A549 (cell line): ENCODE measurements around the gene ZNF229.
"Not testable (repeated sequence)": the region's sequence is repeated elsewhere in the genome, so short reads cannot be mapped to it uniquely, and the experiment has no call there.

ENCODE experiments used
- CHD2 ChIP-seq: fragments of 150-350 bp; IDR thresholded peaks from 2 replicates; pipeline ENCODE4 v1.6.1; 2014; ENCODE audit warnings: low read length; ENCODE audit not compliant: partially characterized antibody
- EP300 ChIP-seq, 2 experiments: fragments of >200 bp; sonication (Bioruptor Twin); formaldehyde crosslinking; IDR thresholded peaks; 2 replicates in 1 of 2; 3 replicates in 1 of 2; pipeline ENCODE4 v1.6.1; 2016 to 2017
- HOXB5 ChIP-seq: fragments of 250-450 bp; sonication (Bioruptor Pico); IDR thresholded peaks from 2 replicates; pipeline ENCODE4 v1.5.0; 2020; ENCODE audit warnings: mild to moderate bottlenecking, moderate library complexity
- MYC ChIP-seq: IDR thresholded peaks from 2 replicates; pipeline ENCODE4 v1.6.1; 2012; ENCODE audit warnings: mild to moderate bottlenecking, inconsistent platforms, low read length, improper control_type of control experiment, borderline replicate concordance
- POLR2A ChIP-seq: IDR thresholded peaks from 2 replicates; pipeline ENCODE4 v1.6.1; 2012; ENCODE audit warnings: mild to moderate bottlenecking, low read length
- SMC3 ChIP-seq: fragments of >200 bp; sonication (Bioruptor Twin); formaldehyde crosslinking; IDR thresholded peaks from 3 replicates; pipeline ENCODE4 v1.6.1; 2018; ENCODE audit warnings: inconsistent platforms
- ZSCAN20 ChIP-seq: fragments of 250-450 bp; sonication (Bioruptor Pico); IDR thresholded peaks from 2 replicates; pipeline ENCODE4 v1.8.0; 2022; ENCODE audit warnings: mild to moderate bottlenecking, moderate library complexity
- TF ChIP-seq, protein P1 (sequence below): fragments of >200 bp; sonication (Bioruptor Twin); formaldehyde crosslinking; IDR thresholded peaks from 3 replicates; pipeline ENCODE4 v1.5.1; 2016
- TF ChIP-seq, protein P2 (sequence below): IDR thresholded peaks from 2 replicates; pipeline ENCODE4 v1.6.1; 2012

DNA sequence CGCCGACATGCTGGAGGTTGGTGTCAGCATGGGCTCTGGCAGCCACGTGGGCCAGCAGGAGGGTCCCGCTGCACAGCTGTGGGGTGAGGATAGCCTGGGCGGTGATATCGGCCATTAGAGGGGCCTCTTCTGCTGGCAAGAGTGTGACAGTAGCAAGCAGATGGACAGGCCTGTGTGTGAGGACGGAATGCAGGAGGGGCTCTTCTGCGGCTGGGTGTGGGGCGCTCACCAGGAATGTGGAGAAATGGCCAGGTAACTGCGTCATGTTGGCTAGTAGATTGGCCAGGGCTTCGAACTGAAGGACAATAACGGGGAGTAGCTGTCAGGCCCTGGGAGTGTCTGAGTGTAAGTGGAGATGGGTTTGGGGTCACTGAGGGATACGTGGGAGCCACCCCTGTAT, 7.7 kb upstream of the ZNF229 start:
- not testable (repeated sequence) for TF ChIP-seq HOXB5 (CRISPR knock-in tag); EP300 (IDR thresholded peaks at IDR 0.05); POLR2A; CHD2; ZSCAN20 (CRISPR knock-in tag); SMC3; MYC
- TF ChIP-seq, protein P1, sequence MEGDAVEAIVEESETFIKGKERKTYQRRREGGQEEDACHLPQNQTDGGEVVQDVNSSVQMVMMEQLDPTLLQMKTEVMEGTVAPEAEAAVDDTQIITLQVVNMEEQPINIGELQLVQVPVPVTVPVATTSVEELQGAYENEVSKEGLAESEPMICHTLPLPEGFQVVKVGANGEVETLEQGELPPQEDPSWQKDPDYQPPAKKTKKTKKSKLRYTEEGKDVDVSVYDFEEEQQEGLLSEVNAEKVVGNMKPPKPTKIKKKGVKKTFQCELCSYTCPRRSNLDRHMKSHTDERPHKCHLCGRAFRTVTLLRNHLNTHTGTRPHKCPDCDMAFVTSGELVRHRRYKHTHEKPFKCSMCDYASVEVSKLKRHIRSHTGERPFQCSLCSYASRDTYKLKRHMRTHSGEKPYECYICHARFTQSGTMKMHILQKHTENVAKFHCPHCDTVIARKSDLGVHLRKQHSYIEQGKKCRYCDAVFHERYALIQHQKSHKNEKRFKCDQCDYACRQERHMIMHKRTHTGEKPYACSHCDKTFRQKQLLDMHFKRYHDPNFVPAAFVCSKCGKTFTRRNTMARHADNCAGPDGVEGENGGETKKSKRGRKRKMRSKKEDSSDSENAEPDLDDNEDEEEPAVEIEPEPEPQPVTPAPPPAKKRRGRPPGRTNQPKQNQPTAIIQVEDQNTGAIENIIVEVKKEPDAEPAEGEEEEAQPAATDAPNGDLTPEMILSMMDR = not testable (repeated sequence)
- TF ChIP-seq, protein P2, sequence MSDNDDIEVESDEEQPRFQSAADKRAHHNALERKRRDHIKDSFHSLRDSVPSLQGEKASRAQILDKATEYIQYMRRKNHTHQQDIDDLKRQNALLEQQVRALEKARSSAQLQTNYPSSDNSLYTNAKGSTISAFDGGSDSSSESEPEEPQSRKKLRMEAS = not testable (repeated sequence)
